ENCODE data around the gene NRXN2.

The NRXN2 gene

DNA sequence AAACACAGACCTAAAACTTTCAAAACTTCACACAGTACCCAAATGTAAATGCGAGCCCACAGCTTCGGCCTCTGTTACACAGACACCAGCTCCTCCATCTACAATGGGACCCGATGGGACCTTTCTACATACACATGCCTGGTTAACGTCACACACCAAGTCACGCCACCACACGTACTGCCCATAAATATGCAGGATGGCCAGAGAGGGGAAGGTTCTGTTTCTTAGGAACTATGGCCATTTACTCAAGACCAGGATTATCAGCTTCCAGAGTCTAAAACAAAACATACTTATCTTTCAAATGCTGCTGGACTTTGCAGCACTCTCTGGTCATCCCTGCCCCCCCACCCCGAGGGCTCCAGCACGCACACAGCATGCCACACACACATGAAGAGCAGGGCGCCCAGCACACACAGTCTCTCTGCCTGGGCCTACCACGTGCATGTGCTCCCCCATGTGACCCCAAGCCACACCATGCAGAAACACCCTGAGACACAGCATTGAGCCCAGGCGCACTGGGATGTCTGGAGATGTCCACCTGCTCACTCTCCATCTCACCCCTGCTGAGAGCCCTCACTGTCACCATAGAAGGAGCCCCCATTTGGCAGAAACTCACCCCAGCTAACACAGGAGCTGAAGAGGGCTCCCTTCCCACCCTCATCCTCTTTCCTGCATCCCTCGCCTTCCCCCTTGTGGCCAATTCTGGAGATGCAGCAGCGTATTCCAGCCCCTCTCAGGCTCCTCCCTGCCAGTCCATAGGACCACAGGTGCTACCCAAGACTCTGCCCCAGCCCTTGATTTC, 70.2 kb downstream of the NRXN2 start:
- TF ChIP-seq FOXM1 (IDR thresholded peaks at IDR 0.05; ENCODE audit: borderline replicate concordance, low read depth) = no peak
- TF ChIP-seq EP300 (IDR thresholded peaks at IDR 0.05; ENCODE audit: borderline replicate concordance) = no peak
- no peak for TF ChIP-seq ZBTB7A (IDR thresholded peaks at IDR 0.05; ENCODE audit: low read depth)
- peak; percentile 96 for TF ChIP-seq RAD21 (IDR thresholded peaks at IDR 0.05; ENCODE audit: low read depth)
- no peak for TF ChIP-seq NFIC (IDR thresholded peaks at IDR 0.05)
- TF ChIP-seq TEAD4 (IDR thresholded peaks at IDR 0.05) = no peak
- TF ChIP-seq TCF12 (IDR thresholded peaks at IDR 0.05; ENCODE audit: low read depth) = no peak
- TF ChIP-seq CEBPB (IDR thresholded peaks at IDR 0.05) = no peak
- TF ChIP-seq, protein P1, sequence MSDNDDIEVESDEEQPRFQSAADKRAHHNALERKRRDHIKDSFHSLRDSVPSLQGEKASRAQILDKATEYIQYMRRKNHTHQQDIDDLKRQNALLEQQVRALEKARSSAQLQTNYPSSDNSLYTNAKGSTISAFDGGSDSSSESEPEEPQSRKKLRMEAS (IDR thresholded peaks at IDR 0.05) = no peak
- TF ChIP-seq, protein P2, sequence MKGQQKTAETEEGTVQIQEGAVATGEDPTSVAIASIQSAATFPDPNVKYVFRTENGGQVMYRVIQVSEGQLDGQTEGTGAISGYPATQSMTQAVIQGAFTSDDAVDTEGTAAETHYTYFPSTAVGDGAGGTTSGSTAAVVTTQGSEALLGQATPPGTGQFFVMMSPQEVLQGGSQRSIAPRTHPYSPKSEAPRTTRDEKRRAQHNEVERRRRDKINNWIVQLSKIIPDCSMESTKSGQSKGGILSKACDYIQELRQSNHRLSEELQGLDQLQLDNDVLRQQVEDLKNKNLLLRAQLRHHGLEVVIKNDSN (IDR thresholded peaks at IDR 0.05) = peak; percentile 42; the same call in 1 of the 2 replicates

DNA sequence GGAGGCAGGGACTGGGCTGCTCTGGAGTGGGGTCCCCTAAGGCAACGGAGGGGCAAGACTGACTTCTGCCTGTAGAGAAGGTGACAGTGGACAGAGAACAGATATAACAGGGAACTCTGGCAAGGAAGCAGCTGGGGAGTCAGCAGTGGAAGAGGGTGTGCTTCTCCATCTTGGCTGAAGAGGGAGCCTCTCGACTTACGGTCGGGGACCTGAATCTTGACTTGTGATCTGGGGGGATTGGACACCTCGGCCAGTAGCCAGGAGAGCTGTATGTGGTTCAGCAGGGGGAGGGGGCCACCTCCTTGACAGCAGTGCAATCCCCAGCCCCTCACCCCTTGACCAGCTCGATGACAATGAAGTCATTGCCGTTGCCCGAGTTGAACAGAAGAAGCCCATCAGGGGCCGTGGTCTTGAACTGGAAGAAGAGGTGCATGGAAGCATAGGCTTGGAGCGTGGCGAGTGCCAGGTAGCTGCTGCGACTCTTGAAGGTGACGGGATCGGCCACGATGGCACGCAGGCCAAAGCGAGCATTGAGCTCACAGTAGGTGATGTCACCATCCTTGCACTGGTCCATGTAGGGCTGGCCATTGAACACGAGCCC, 72.0 kb downstream of the NRXN2 start:
- TF ChIP-seq NFIC (IDR thresholded peaks at IDR 0.05) (no peak), RAD21 (IDR thresholded peaks at IDR 0.05; ENCODE audit: low read depth) (peak; percentile 42)

DNA sequence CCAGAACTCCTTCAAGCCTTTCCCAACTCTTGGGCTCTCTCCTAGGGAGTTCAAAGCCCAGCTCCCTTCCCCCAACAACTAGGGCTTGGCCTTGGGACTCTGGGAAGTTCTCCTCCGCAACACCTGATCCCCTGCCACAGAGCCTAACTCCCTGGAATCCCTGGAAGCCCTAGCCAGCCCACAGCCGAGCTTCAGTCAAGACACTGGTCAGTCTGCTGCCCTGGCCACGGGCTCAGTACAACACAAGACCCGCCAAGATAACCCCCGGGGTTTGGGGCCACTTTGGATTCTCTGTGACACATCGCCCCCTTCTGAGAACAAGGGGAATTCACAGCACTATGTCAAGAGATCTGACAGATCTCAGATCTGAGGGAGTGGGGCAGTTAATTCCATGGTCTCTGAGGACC, 73.7 kb downstream of the NRXN2 start:
- TF ChIP-seq YY1 (IDR thresholded peaks at IDR 0.05; ENCODE audit: low read depth) (no peak), CREB1 (IDR thresholded peaks at IDR 0.05; ENCODE audit: low read depth) (no peak), RAD21 (IDR thresholded peaks at IDR 0.05; ENCODE audit: low read depth) (peak; percentile 80), TAF1 (IDR thresholded peaks at IDR 0.05; ENCODE audit: low read depth) (no peak), ZBTB7A (IDR thresholded peaks at IDR 0.05; ENCODE audit: low read depth) (no peak), TCF12 (IDR thresholded peaks at IDR 0.05; ENCODE audit: low read depth) (no peak)
- TF ChIP-seq, protein P1 (IDR thresholded peaks at IDR 0.05) = no peak
- TF ChIP-seq, protein P3, sequence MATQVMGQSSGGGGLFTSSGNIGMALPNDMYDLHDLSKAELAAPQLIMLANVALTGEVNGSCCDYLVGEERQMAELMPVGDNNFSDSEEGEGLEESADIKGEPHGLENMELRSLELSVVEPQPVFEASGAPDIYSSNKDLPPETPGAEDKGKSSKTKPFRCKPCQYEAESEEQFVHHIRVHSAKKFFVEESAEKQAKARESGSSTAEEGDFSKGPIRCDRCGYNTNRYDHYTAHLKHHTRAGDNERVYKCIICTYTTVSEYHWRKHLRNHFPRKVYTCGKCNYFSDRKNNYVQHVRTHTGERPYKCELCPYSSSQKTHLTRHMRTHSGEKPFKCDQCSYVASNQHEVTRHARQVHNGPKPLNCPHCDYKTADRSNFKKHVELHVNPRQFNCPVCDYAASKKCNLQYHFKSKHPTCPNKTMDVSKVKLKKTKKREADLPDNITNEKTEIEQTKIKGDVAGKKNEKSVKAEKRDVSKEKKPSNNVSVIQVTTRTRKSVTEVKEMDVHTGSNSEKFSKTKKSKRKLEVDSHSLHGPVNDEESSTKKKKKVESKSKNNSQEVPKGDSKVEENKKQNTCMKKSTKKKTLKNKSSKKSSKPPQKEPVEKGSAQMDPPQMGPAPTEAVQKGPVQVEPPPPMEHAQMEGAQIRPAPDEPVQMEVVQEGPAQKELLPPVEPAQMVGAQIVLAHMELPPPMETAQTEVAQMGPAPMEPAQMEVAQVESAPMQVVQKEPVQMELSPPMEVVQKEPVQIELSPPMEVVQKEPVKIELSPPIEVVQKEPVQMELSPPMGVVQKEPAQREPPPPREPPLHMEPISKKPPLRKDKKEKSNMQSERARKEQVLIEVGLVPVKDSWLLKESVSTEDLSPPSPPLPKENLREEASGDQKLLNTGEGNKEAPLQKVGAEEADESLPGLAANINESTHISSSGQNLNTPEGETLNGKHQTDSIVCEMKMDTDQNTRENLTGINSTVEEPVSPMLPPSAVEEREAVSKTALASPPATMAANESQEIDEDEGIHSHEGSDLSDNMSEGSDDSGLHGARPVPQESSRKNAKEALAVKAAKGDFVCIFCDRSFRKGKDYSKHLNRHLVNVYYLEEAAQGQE (IDR thresholded peaks at IDR 0.05; ENCODE audit: low read depth) = no peak

DNA sequence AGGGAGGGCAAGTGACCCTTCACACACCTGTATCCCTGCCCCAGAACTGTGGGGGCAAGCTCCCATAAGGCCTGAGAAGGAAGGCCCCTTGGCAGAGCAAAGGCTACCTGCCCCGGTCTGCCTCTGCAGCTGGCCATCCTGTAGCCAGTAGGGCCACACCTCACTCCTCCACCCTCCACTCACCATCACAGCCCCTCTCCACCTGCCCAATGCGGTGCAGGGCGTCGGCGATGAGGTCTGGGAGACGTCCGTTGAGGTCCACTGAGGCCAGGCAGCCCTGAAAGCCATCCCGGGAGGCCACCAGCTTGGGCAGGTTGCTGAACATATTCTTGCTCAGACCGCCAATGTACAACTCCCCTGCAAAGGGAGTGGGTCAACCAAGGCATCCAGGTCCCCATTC, 74.4 kb downstream of the NRXN2 start:
- TF ChIP-seq RAD21 (IDR thresholded peaks at IDR 0.05; ENCODE audit: low read depth) (no peak), YY1 (IDR thresholded peaks at IDR 0.05; ENCODE audit: low read depth) (no peak)

DNA sequence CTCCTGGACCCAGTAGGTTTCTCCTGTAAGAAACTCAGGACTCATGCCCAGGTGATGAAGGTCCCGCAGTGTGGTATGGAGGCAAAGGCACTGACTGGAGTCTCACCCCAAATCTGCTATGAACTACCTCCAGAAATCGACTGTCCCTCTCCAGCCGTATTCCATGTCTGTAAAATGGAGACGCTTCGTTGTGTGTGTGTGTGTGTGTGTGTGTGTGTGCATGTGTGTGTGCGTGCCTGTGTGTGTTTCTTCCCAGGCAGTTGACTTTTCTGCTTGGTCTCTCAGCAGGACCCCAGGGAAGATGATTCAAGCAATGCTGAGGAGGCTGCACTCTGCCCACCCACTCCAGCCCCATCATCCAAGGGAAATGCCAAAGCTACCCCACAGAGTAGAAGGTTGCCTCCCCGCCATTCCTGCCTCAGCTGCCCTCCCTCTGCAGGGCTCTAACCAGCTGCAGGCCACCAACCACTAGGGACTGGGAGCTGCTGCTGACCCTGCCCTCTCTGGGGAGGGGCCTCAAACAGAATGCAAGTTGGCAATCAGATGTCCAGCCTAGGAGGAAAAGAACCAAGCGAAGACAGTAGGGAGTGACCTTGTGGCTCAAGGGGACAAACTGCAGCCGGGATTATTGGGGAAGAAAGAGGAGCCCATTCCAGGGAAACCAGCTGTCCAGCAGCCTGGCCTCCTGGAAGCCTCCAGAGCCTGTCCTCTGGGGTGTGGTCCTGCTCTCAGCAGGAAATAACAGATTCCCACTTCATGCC, 75.8 kb downstream of the NRXN2 start:
- TF ChIP-seq YY1 (IDR thresholded peaks at IDR 0.05; ENCODE audit: low read depth) (no peak), EP300 (IDR thresholded peaks at IDR 0.05; ENCODE audit: borderline replicate concordance) (no peak), TAF1 (IDR thresholded peaks at IDR 0.05; ENCODE audit: low read depth) (no peak), CEBPB (IDR thresholded peaks at IDR 0.05) (no peak)
- TF ChIP-seq, protein P1 (IDR thresholded peaks at IDR 0.05) = no peak
- TF ChIP-seq, protein P2 (IDR thresholded peaks at IDR 0.05) = no peak

DNA sequence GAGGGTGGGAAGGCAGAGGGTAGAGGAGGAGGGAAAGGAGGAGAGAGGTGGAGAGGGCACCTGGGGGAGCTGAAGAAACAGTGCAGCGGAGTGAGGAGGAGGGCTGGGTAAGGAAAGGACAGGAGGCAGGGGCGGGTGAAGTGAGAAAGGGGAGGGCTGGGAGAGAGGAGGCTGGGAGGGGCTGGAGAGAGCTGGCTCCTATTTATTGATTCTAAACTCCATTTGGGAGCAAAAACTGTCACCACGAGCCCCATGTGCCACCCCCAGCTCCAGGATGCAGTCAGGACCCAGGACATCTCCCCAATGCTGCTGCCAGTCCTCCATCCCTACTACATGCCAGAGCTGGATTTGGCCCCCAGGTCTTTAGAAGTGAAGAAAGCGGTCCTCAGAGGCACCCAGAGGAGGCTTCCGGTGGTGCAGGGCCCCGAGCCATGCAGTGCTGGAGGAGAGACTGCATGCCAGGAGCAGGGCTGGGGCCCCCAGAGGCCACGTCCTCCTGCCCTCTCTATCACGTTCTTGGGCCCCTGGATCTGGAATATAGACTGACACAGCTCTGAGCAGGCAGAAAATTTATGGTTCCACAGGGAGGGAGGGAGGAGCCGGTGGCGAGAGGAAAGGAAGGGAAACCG, 78.2 kb downstream of the NRXN2 start:
- no peak for TF ChIP-seq YY1 (IDR thresholded peaks at IDR 0.05; ENCODE audit: low read depth)
- no peak for TF ChIP-seq RAD21 (IDR thresholded peaks at IDR 0.05; ENCODE audit: low read depth)
- TF ChIP-seq, protein P3 (IDR thresholded peaks at IDR 0.05; ENCODE audit: low read depth) = no peak
- no peak for TF ChIP-seq TAF1 (IDR thresholded peaks at IDR 0.05; ENCODE audit: low read depth)

All from Ishikawa (cell line).